Thyroid gland (tissue), 4 donors: ENCODE data around the gene ABCC1.

Experiments
- CTCF ChIP-seq, 6 experiments: fragments of 200-600 bp in 3 of 6; fragments of 450-650 bp in 3 of 6; sonication (generic) in 3 of 6; IDR thresholded peaks; one replicate each; pipeline ENCODE4 v1.5.1; 2016 to 2019; ENCODE audit warnings: antibody characterized with exemption in 6 of 6, mild to moderate bottlenecking in 2 of 6, inconsistent platforms in 1 of 6, moderate library complexity in 1 of 6
- POLR2A ChIP-seq, 2 donors: fragments of 450-650 bp; IDR thresholded peaks; one replicate each; pipeline ENCODE4 v1.6.1; 2017; ENCODE audit warnings: antibody characterized with exemption in 2 of 2, mild to moderate bottlenecking in 2 of 2, moderate library complexity in 1 of 2

- TF ChIP-seq CTCF (IDR thresholded peaks at IDR 0.05) (no peak), POLR2A (IDR thresholded peaks at IDR 0.05) (no peak)
Observed at GRCh38 chr16:15983898-15984297, 34.5 kb downstream of the ABCC1 start.
